ENCODE results near the gene COL21A1.

DNA sequence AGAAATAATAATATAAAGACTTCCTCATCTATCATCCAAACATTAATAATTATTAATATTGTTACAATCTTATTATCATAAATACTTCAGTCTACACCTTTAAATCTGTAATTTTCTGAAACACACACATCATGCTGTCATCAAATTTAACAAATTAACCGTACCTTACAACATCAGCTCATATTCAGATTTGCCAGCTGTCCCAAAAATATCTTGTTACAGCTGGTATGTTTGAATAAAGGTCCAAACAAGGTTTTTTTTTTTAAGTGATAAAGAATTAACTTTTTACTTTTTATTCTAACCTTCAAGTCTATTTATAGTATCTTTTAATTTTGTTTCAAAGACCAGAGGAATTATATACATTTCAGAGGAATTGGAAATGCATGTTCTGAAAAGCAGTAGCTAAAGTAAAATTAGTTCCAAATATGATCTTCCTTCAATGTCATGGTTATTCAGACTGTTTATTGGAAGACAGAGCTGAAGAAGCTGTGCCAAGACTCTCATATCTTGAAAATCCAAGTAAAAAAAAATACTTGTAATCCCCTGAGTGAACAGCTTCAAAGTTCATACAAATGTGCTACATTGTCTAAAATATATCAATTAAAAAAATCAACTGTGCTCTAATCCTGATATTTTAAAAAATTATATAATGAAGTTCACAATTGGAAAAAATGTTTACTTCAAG, 210.3 kb downstream of the COL21A1 start:
- TF ChIP-seq, protein P1, sequence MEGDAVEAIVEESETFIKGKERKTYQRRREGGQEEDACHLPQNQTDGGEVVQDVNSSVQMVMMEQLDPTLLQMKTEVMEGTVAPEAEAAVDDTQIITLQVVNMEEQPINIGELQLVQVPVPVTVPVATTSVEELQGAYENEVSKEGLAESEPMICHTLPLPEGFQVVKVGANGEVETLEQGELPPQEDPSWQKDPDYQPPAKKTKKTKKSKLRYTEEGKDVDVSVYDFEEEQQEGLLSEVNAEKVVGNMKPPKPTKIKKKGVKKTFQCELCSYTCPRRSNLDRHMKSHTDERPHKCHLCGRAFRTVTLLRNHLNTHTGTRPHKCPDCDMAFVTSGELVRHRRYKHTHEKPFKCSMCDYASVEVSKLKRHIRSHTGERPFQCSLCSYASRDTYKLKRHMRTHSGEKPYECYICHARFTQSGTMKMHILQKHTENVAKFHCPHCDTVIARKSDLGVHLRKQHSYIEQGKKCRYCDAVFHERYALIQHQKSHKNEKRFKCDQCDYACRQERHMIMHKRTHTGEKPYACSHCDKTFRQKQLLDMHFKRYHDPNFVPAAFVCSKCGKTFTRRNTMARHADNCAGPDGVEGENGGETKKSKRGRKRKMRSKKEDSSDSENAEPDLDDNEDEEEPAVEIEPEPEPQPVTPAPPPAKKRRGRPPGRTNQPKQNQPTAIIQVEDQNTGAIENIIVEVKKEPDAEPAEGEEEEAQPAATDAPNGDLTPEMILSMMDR (IDR thresholded peaks at IDR 0.05; ENCODE audit: low read depth, low read length), result no peak
- no peak for TF ChIP-seq EZH2phosphoT487 (IDR thresholded peaks at IDR 0.05; ENCODE audit: low read depth)

All from OCI-LY3 (cell line).